Upper lobe of right lung (tissue), 1 donor: ENCODE results near the gene SLC15A3. TPM values are rescaled to one million over a fixed set of nuclear protein-coding genes. Genes with fewer than 3 reads are reported as not detected.

ENCODE experiments used
- ATAC-seq: fragments of 200-7000 bp; cut with Tn5 transposase; one replicate; pipeline ENCODE4 v1.9.1; 2020; ENCODE audit warnings: mild to moderate bottlenecking, moderate library complexity
- DNase-seq: peaks from one replicate; pipeline ENCODE4 v3.0.0-alpha.2; 2020
- H3K27ac ChIP-seq: fragments of 200-600 bp; one replicate; pipeline ENCODE4 v1.8.0; 2022
- H3K27me3 ChIP-seq: fragments of 200-600 bp; one replicate; pipeline ENCODE4 v1.8.0; 2022; ENCODE audit warnings: mild to moderate bottlenecking
- H3K36me3 ChIP-seq: fragments of 200-600 bp; one replicate; pipeline ENCODE4 v1.8.0; 2022
- H3K4me1 ChIP-seq: fragments of 200-600 bp; one replicate; pipeline ENCODE4 v1.8.0; 2022
- H3K4me3 ChIP-seq: fragments of 200-600 bp; one replicate; pipeline ENCODE4 v1.8.0; 2022; ENCODE audit warnings: mild to moderate bottlenecking
- H3K9me3 ChIP-seq: fragments of 200-600 bp; one replicate; pipeline ENCODE4 v1.8.0; 2022
- CTCF ChIP-seq: fragments of 200-600 bp; IDR thresholded peaks from one replicate; pipeline ENCODE4 v1.8.0; 2022; ENCODE audit warnings: antibody characterized with exemption
- intact Hi-C: fragments of 100-400 bp; cut with DNase I; formaldehyde crosslinking; loops from one replicate; pipeline ENCODE4 v1.11.0; 2022
- long read RNA-seq: library from polyadenylated mRNA; unstranded; transcript quantifications from one replicate; pipeline ENCODE4 v2.0.0, GENCODE V29; 2021
- total RNA-seq: library from RNA; stranded (reverse); fragmentation: NEBNext Ultra II Directional; extraction: Animal tissue kit (Norgen Biotek cat#: 25700); gene quantifications from one replicate; pipeline ENCODE4 v1.2.1, GENCODE V29; 2021
- donor health status: DM: no; HTN: yes; CAD: no; lungs with severe emphysema.

SLC15A3 gene
- 139 TPM for total RNA-seq
- long read RNA-seq, transcript SLC15A3-207 (7 exons, 1,807 nt), result minor isoform, 17 of 96 reads
- long read RNA-seq, transcript SLC15A3-201 (8 exons, 2,115 nt), result major isoform, 59 of 96 reads
- long read RNA-seq, partial matches to known transcripts, result 14 of 96 reads
- long read RNA-seq, other reads (novel, unspliced or antisense), result 5 of 96 reads

- intact Hi-C loops, result no loop called here
- ATAC-seq, result peak; percentile 88
- H3K4me3 ChIP-seq, result peak within 1 kb of the TSS; percentile 62
- peaks cover 23% of the 10 kb centered on the region for H3K4me1 ChIP-seq
- TF ChIP-seq CTCF, result no peak
- H3K27me3 ChIP-seq, result no peaks in the 10 kb centered on the region
- H3K9me3 ChIP-seq, result no peaks in the 10 kb centered on the region
- DNase-seq, result peak; percentile 88
- peak within 1 kb of the TSS; percentile 90 for H3K27ac ChIP-seq
- no peaks in the 10 kb centered on the region for H3K36me3 ChIP-seq
These were observed at the start of gene SLC15A3 for GRCh38 chr11:60951904-60952741. Gene SLC15A3 (minus strand): TSS chr11:60952176. CDS start chr11:60951551, 625 bp downstream.

- no peak overlapping the region for H3K27ac ChIP-seq
- no peak for ATAC-seq
- H3K27me3 ChIP-seq, result no peaks in the 10 kb centered on the region
- DNase-seq, result no peak
- no peak overlapping the region for H3K4me3 ChIP-seq
- intact Hi-C loops, result no loop called here
- TF ChIP-seq CTCF, result no peak
- H3K9me3 ChIP-seq, result no peaks in the 10 kb centered on the region
- H3K36me3 ChIP-seq, result no peaks in the 10 kb centered on the region
- H3K4me1 ChIP-seq, result peaks cover 15% of the 10 kb centered on the region
These were observed 48.5 kb upstream of the SLC15A3 start for GRCh38 chr11:61000426-61000825.

DNA sequence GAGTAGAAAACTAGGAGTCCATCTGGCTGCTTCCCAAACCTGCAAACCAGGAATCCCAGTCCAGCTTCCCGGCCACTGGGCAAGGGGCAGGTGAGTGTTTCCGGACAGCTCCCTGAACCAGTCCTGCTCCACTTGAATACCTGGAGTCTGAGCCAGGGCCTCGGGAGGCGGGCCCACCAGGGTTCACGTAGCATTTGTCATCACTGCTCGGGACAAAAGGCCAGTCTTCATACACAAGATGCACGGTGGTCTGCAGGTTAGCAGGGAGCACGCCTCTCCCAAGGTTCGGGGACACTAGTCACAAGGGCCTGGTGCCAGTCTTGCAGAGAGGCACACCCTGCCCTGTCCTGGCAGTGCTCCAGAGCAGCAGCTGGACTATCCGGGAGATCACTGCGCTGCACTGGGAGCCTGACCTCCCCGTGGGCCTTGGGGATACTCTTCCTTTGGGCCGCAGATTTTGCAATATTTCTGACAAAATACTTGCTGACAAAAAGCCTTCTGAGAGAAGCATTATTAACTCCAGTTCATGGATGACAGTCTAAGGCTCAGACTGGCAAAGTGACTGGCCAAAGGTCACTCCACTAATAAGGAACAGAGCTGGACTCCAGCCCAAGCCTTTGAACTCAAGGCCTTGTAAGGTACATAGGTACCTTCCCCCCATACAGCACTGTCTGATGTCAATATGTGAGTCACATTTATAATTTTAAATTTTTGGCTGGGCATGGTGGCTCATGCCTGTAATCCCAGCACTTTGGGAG, 44.6 kb upstream of the SLC15A3 start:
- Histone ChIP-seq H3K4me1 (peaks cover 16% of the 10 kb centered on the region), H3K9me3 (no peaks in the 10 kb centered on the region), H3K27ac (no peak overlapping the region), H3K36me3 (no peaks in the 10 kb centered on the region), H3K27me3 (no peaks in the 10 kb centered on the region), H3K4me3 (no peak overlapping the region)
- DNase-seq, result peak; percentile 71
- no peak for TF ChIP-seq CTCF
- intact Hi-C loops, result no loop called here
- ATAC-seq, result peak; percentile 63

GRCh38 chr11:60995798-60996197, 43.8 kb upstream of the SLC15A3 start:
- ATAC-seq (peak; percentile 73), DNase-seq (no peak)
- Histone ChIP-seq H3K36me3 (no peaks in the 10 kb centered on the region), H3K27me3 (no peaks in the 10 kb centered on the region), H3K9me3 (no peaks in the 10 kb centered on the region), H3K4me3 (no peak overlapping the region), H3K4me1 (peaks cover 16% of the 10 kb centered on the region), H3K27ac (no peak overlapping the region)
- intact Hi-C loops, result no loop called here
- no peak for TF ChIP-seq CTCF

DNA sequence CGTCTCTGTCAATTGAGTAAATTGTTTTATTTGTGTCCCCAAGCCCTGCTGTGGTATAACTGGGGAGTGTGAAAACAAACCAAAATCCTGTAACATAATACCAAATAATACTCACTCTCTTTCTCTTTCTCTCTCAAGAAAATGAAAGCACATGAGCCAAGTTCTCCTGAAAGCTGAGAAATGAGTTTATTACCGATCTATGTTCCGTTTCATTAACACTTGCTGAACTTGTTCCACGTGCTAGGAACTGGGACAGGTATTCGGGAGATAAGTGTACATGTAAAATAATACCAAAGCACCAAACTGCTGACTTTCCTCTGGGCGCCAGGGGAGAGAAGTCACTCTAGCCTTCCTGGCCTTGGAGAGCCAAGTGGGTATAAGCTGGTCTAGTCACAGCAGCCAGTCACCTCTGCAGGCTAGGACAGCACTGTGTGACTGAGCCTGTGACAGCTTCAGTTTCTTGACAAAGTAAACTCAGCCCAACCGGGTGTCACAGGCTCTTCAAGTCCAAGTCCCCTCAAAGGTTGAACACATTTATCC, 42.6 kb upstream of the SLC15A3 start:
- ATAC-seq (no peak), DNase-seq (no peak)
- no peaks in the 10 kb centered on the region for H3K9me3 ChIP-seq
- no peaks in the 10 kb centered on the region for H3K27me3 ChIP-seq
- H3K4me1 ChIP-seq, result peaks cover 16% of the 10 kb centered on the region
- intact Hi-C loops, result no loop called here
- H3K27ac ChIP-seq, result no peak overlapping the region
- H3K4me3 ChIP-seq, result no peak overlapping the region
- TF ChIP-seq CTCF, result no peak
- H3K36me3 ChIP-seq, result no peaks in the 10 kb centered on the region
